Measurements from ENCODE around the gene ZNF724.

DNA sequence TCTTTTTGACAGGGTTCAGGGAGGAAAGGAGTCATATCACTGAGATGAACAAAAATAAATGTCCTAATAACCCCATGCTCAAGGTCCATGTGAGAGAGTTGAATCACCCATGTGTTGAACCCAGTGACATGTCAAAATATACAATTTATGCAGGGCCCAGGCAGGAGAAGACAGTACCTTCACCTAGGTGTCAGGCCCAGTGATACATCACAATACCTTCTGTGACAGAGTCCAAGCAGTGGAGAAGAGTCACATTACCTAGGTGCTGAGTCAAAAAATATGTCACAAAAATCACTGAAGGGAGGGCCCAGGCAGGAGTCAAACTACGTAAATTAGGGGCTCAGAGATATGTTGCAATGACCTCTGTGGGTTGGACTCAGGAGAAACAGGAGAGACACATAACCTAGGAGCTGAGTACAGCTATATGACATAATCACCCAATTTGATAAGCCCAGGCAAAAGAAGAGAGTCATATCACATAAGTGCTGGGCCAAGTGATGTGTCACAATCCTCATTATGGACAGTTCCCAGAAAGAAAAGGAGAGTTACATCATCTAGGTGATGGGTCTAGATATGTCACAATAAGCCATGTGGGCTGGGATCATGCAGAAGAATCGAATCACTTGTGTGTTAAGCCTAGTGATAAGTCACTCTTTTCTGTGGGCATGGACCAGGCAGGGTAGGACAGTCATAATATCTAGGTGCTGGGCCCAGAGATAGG lies 13.8 kb upstream of the ZNF724 start:
- TF ChIP-seq ZNF549 (CRISPR knock-in tag; IDR thresholded peaks at IDR 0.05), result no peak
- no peak for TF ChIP-seq TIGD3 (CRISPR knock-in tag; IDR thresholded peaks at IDR 0.05; ENCODE audit: borderline replicate concordance)
- no peak for TF ChIP-seq ZNF260 (CRISPR knock-in tag; IDR thresholded peaks at IDR 0.05; ENCODE audit: borderline replicate concordance, low read depth)
- TF ChIP-seq ARID2 (CRISPR knock-in tag; IDR thresholded peaks at IDR 0.05; ENCODE audit: borderline replicate concordance), result no peak
- no peak for TF ChIP-seq KDM5B (CRISPR knock-in tag; IDR thresholded peaks at IDR 0.05; ENCODE audit: borderline replicate concordance)
- no peak for TF ChIP-seq SKI (IDR thresholded peaks at IDR 0.05; ENCODE audit: partially characterized antibody)
- TF ChIP-seq ATF5 (CRISPR knock-in tag; IDR thresholded peaks at IDR 0.05; ENCODE audit: low read depth), result no peak
- no peak for TF ChIP-seq CHCHD3 (CRISPR knock-in tag; IDR thresholded peaks at IDR 0.05)
- no peak for TF ChIP-seq MAF1 (CRISPR knock-in tag; IDR thresholded peaks at IDR 0.05; ENCODE audit: borderline replicate concordance)
